Lower leg skin (tissue), 3 donors: Measurements from ENCODE around the gene SYT2.

Source experiments
- CTCF ChIP-seq, 3 donors: fragments of 450-650 bp; IDR thresholded peaks; one replicate each; pipeline ENCODE4 v1.5.1; 2016; ENCODE audit warnings: antibody characterized with exemption in 3 of 3, mild to moderate bottlenecking in 3 of 3, moderate library complexity in 2 of 3
- POLR2A ChIP-seq, 2 donors: fragments of 450-650 bp; IDR thresholded peaks; one replicate each; pipeline ENCODE4 v1.6.1; 2016 to 2017; ENCODE audit warnings: antibody characterized with exemption in 2 of 2, mild to moderate bottlenecking in 1 of 2, moderate library complexity in 1 of 2

DNA sequence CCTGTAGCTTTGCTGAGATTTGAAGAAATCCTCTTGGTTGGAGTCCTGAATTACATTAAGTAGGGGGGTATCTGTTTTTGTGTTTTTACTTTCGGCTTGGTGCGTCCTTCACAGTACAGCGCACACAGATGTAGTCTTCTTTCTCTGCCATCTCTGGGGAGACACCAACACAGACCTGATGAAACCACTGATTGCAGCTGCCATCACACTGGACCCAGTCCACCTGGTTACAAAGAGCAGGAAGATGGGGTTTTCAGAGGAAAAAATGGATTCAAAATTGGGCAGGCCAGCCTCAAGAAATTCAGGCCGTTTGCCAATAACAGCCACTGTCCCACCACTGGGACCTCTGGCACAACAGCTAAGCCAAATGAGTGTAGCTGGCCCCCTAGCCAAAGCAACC, 18.7 kb upstream of the SYT2 start:
- TF ChIP-seq CTCF (IDR thresholded peaks at IDR 0.05) (no peak), POLR2A (IDR thresholded peaks at IDR 0.05) (no peak)
